PC-9 (cell line): ENCODE data around the gene SORCS2. TPM values are rescaled to one million over a fixed set of nuclear protein-coding genes. Genes with fewer than 3 reads are reported as not detected.
A peak's percentile ranks its signal among the peaks of the same experiment; 100 is the strongest.

Experiments used
- BruUV-seq: library from RNA; stranded (reverse); fragments of 400-500 nt; replicated peaks from 2 replicates; lab custom pipeline; 2021; lab: Mats Ljungman, UMichigan
- CTCF ChIA-PET: fragments of 300-600 bp; sonication (Branson Sonifier 250); formaldehyde crosslinking; loops from one replicate; lab custom pipeline; 2022; ENCODE audit warnings: antibody characterized with exemption; lab: Charles Lee
- POLR2A ChIA-PET: fragments of 300-600 bp; sonication (Branson Sonifier 250); formaldehyde crosslinking; loops from one replicate; lab custom pipeline; 2022; ENCODE audit warnings: antibody characterized with exemption; ENCODE audit not compliant: unreplicated experiment; lab: Charles Lee
- DNase-seq, 2 experiments: peaks; one replicate each; pipeline versions ENCODE4 v3.0.0 to v3.0.0-alpha.2; 2015 to 2022; ENCODE audit warnings: mixed read lengths in 1 of 2
- H2AFZ ChIP-seq: fragments of 200-600 bp; sonication (generic); 2 replicates; pipeline ENCODE4 v1.8.1; 2017; ENCODE audit warnings: antibody characterized with exemption
- H3F3A ChIP-seq: fragments of 200-600 bp; sonication (generic); 2 replicates; pipeline ENCODE4 v1.8.1; 2017; ENCODE audit warnings: antibody characterized with exemption, mild to moderate bottlenecking, low read depth; ENCODE audit not compliant: insufficient read depth
- H3K27ac ChIP-seq: fragments of 200-600 bp; sonication (generic); 2 replicates; pipeline ENCODE4 v1.6.1; 2016; ENCODE audit warnings: mixed run types
- H3K27me3 ChIP-seq: fragments of 200-600 bp; sonication (generic); 2 replicates; pipeline ENCODE4 v1.6.1; 2016; ENCODE audit warnings: low read depth, mixed run types; ENCODE audit not compliant: insufficient read depth
- H3K36me3 ChIP-seq: fragments of 200-600 bp; sonication (generic); 2 replicates; pipeline ENCODE4 v1.6.1; 2016; ENCODE audit warnings: low read depth, mixed run types
- H3K4me1 ChIP-seq: fragments of 200-600 bp; sonication (generic); replicated peaks from 2 replicates; pipeline ENCODE4 v1.6.1; 2016; ENCODE audit warnings: mixed run types; ENCODE audit not compliant: insufficient read depth
- H3K4me2 ChIP-seq: fragments of 200-600 bp; sonication (generic); 2 replicates; pipeline ENCODE4 v1.6.1; 2017; ENCODE audit warnings: mixed run types
- H3K4me3 ChIP-seq: fragments of 200-600 bp; sonication (generic); 2 replicates; pipeline ENCODE4 v1.6.1; 2016; ENCODE audit warnings: mixed run types
- H3K79me2 ChIP-seq: fragments of 200-600 bp; sonication (generic); 2 replicates; pipeline ENCODE4 v1.6.1; 2017; ENCODE audit warnings: low read depth, mixed run types
- H3K9me2 ChIP-seq: fragments of 200-600 bp; sonication (generic); 2 replicates; pipeline ENCODE4 v1.8.1; 2017; ENCODE audit warnings: mild to moderate bottlenecking; ENCODE audit not compliant: insufficient read depth
- H3K9me3 ChIP-seq: fragments of 200-600 bp; sonication (generic); 2 replicates; pipeline ENCODE4 v1.8.1; 2016; ENCODE audit warnings: low read depth; ENCODE audit not compliant: insufficient read depth
- H4K20me1 ChIP-seq: fragments of 200-600 bp; sonication (generic); 2 replicates; pipeline ENCODE4 v1.8.1; 2017; ENCODE audit not compliant: insufficient read depth
- CTCF ChIP-seq: fragments of 200-600 bp; sonication (generic); conservative IDR thresholded peaks from 2 replicates; pipeline ENCODE4 v1.6.1; 2017; ENCODE audit warnings: mixed run types, antibody characterized with exemption, mild to moderate bottlenecking, moderate library complexity
- EZH2 ChIP-seq: fragments of 200-600 bp; sonication (generic); IDR thresholded peaks from 2 replicates; pipeline ENCODE4 v1.8.0; 2017; ENCODE audit warnings: antibody characterized with exemption, low read depth
- intact Hi-C: fragments of 100-400 bp; cut with micrococcal nuclease; formaldehyde crosslinking; loops from one replicate; pipeline ENCODE4 v1.10.0; 2022; ENCODE audit not compliant: unreplicated experiment
- total RNA-seq: library from RNA; stranded (reverse); gene quantifications from 2 replicates; pipeline ENCODE4 v1.2.3, GENCODE V29; 2021

The SORCS2 gene
- total RNA-seq, 1 experiment from 2014 or later: 25.8 TPM

GRCh38 chr4:7335344-7336066, 143.2 kb downstream of the SORCS2 start:
- Histone ChIP-seq H4K20me1 (no peaks in the 10 kb centered on the region), H3K79me2 (no peaks in the 10 kb centered on the region), H3K27me3 (no peaks in the 10 kb centered on the region), H2AFZ (no peak overlapping the region), H3F3A (no peaks in the 10 kb centered on the region), H3K4me3 (no peak overlapping the region), H3K4me1 (no peaks in the 10 kb centered on the region), H3K4me2 (no peak overlapping the region), H3K9me2 (no peaks in the 10 kb centered on the region), H3K36me3 (no peaks in the 10 kb centered on the region), H3K27ac (no peak overlapping the region), H3K9me3 (no peaks in the 10 kb centered on the region)
- intact Hi-C loops: loop anchor here (1.0 kb wide), 1 partner anchor 143 kb away; the partner anchor contains the start of gene SORCS2
- DNase-seq: peak; percentile 51 to 79
- POLR2A ChIA-PET: interaction anchor here (0.6 kb wide), 1 partner anchor 144 kb away, joined by 3 read pairs; no protein-coding TSS in a partner anchor
- CTCF ChIA-PET: interaction anchor here (0.6 to 1.4 kb wide), 5 partner anchors 17 to 469 kb away, joined by 3 to 7 read pairs (median 4); no protein-coding TSS in a partner anchor
- BruUV-seq: no TSS peak
- TF ChIP-seq CTCF (peak; percentile 77), EZH2 (no peak)

- BruUV-seq: no TSS peak
- POLR2A ChIA-PET: interaction anchor here (0.6 kb wide), 1 partner anchor 144 kb away, joined by 3 read pairs; no protein-coding TSS in a partner anchor
- intact Hi-C loops: no loop called here
- no peak overlapping the region for H2AFZ ChIP-seq
- H3K9me2 ChIP-seq: no peaks in the 10 kb centered on the region
- no peak overlapping the region for H3K27ac ChIP-seq
- H4K20me1 ChIP-seq: no peaks in the 10 kb centered on the region
- no peaks in the 10 kb centered on the region for H3F3A ChIP-seq
- no peaks in the 10 kb centered on the region for H3K9me3 ChIP-seq
- H3K4me3 ChIP-seq: no peak overlapping the region
- H3K4me2 ChIP-seq: no peak overlapping the region
- no peaks in the 10 kb centered on the region for H3K36me3 ChIP-seq
- TF ChIP-seq CTCF: peak; percentile 2; the same call in 1 of the 2 replicates
- TF ChIP-seq EZH2: no peak
- no peaks in the 10 kb centered on the region for H3K4me1 ChIP-seq
- CTCF ChIA-PET: interaction anchor here (1.4 kb wide), 1 partner anchor 16 kb away, joined by 3 read pairs; no protein-coding TSS in a partner anchor
- no peak for DNase-seq
- no peaks in the 10 kb centered on the region for H3K79me2 ChIP-seq
- no peaks in the 10 kb centered on the region for H3K27me3 ChIP-seq
Observed at GRCh38 chr4:7336067-7336569, 143.8 kb downstream of the SORCS2 start.

- H3K4me2 ChIP-seq: no peak overlapping the region
- no peaks in the 10 kb centered on the region for H3K36me3 ChIP-seq
- no peaks in the 10 kb centered on the region for H3K27me3 ChIP-seq
- no peak for TF ChIP-seq CTCF
- TF ChIP-seq EZH2: no peak
- H3K79me2 ChIP-seq: no peaks in the 10 kb centered on the region
- H3K9me2 ChIP-seq: no peaks in the 10 kb centered on the region
- H3K4me3 ChIP-seq: no peak overlapping the region
- intact Hi-C loops: no loop called here
- H3F3A ChIP-seq: no peaks in the 10 kb centered on the region
- no peak overlapping the region for H3K27ac ChIP-seq
- no peaks in the 10 kb centered on the region for H3K9me3 ChIP-seq
- DNase-seq: no peak
- no peaks in the 10 kb centered on the region for H3K4me1 ChIP-seq
- no peaks in the 10 kb centered on the region for H4K20me1 ChIP-seq
- POLR2A ChIA-PET: no interaction called here
- BruUV-seq: no TSS peak
- H2AFZ ChIP-seq: no peak overlapping the region
- CTCF ChIA-PET: interaction anchor here (1.4 kb wide), 1 partner anchor 15 kb away, joined by 3 read pairs; no protein-coding TSS in a partner anchor
Observed at GRCh38 chr4:7336732-7337131, 144.4 kb downstream of the SORCS2 start.
